DOHH2 (cell line): ENCODE results near the gene DIP2B.

Experiments used
- H3F3A ChIP-seq: fragments of 200-600 bp; sonication (generic), shearing (Covaris generic); 2 replicates; pipeline ENCODE4 v1.6.0; 2016; ENCODE audit warnings: antibody characterized with exemption, mild to moderate bottlenecking; ENCODE audit not compliant: control insufficient read depth, insufficient read depth
- H3K27ac ChIP-seq: fragments of 200-600 bp; sonication (generic); 2 replicates; pipeline ENCODE4 v1.5.1; 2014; ENCODE audit warnings: low read depth, mild to moderate bottlenecking, low read length, moderate library complexity
- H3K27me3 ChIP-seq: fragments of 200-600 bp; sonication (generic); 2 replicates; pipeline ENCODE4 v1.6.1; 2014; ENCODE audit warnings: mild to moderate bottlenecking, low read length, mixed read lengths; ENCODE audit not compliant: control insufficient read depth
- H3K36me3 ChIP-seq: fragments of 200-600 bp; sonication (generic); 2 replicates; pipeline ENCODE4 v1.6.1; 2014; ENCODE audit warnings: mild to moderate bottlenecking, low read length, moderate library complexity, mixed read lengths; ENCODE audit not compliant: control insufficient read depth
- H3K4me1 ChIP-seq: fragments of 200-600 bp; sonication (generic); 2 replicates; pipeline ENCODE4 v1.6.1; 2014; ENCODE audit warnings: mild to moderate bottlenecking, low read length, mixed read lengths; ENCODE audit not compliant: control insufficient read depth
- H3K4me2 ChIP-seq: fragments of 200-600 bp; sonication (generic); 2 replicates; pipeline ENCODE4 v1.6.0; 2014; ENCODE audit warnings: mild to moderate bottlenecking, low read length, moderate library complexity
- H3K4me3 ChIP-seq: fragments of 200-600 bp; sonication (generic); 2 replicates; pipeline ENCODE4 v1.5.1; 2014; ENCODE audit warnings: mild to moderate bottlenecking, low read length, mixed read lengths
- H3K79me2 ChIP-seq: fragments of 200-600 bp; sonication (generic); 2 replicates; pipeline ENCODE4 v1.6.1; 2014; ENCODE audit warnings: mild to moderate bottlenecking, low read length, mixed read lengths; ENCODE audit not compliant: control insufficient read depth
- H3K9me2 ChIP-seq: fragments of 200-600 bp; sonication (generic); replicated peaks from 2 replicates; pipeline ENCODE4 v1.6.1; 2014; ENCODE audit warnings: mild to moderate bottlenecking, low read length, mixed read lengths; ENCODE audit not compliant: control insufficient read depth
- H3K9me3 ChIP-seq: fragments of 200-600 bp; sonication (generic); 2 replicates; pipeline ENCODE4 v1.6.1; 2014; ENCODE audit warnings: antibody characterized with exemption, low read length, mixed read lengths; ENCODE audit not compliant: control insufficient read depth, insufficient read depth
- H4K20me1 ChIP-seq: fragments of 200-600 bp; sonication (generic); 2 replicates; pipeline ENCODE4 v1.6.0; 2014; ENCODE audit warnings: low read depth, mild to moderate bottlenecking, antibody characterized with exemption, low read length, moderate library complexity; ENCODE audit not compliant: control insufficient read depth, insufficient read depth
- CTCF ChIP-seq: fragments of 200-600 bp; sonication (generic); IDR thresholded peaks from one replicate; pipeline ENCODE4 v1.5.1; 2014; ENCODE audit warnings: antibody characterized with exemption, mild to moderate bottlenecking, low read depth, low read length; ENCODE audit not compliant: poor library complexity, severe bottlenecking
- EZH2phosphoT487 ChIP-seq: fragments of 200-600 bp; sonication (generic); IDR thresholded peaks from 2 replicates; pipeline ENCODE4 v1.6.1; 2017; ENCODE audit warnings: borderline replicate concordance, mild to moderate bottlenecking, antibody characterized with exemption, low read length, moderate library complexity, mixed read lengths

DIP2B gene

DNA sequence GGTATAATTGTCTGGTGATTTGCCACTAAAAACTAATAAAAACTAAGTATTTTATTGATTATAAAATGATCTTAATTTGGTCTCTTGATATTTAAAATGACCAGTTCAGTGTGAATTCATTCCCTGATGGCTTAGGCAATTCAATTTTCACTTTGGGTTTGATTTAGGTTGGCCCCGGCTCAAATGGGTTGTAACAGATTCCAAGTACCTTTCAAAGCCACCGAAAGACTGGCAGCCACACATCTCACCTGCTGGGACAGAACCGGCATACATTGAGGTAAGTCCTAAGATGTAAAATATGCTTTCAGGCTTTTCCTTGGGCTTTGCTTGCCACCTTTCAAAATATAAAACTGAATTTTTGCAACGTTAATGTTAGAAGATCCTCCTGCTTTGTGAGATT, 181.6 kb downstream of the DIP2B start:
- Histone ChIP-seq H3K4me3 (no peak overlapping the region), H3K4me2 (no peak overlapping the region), H3F3A (no peaks in the 10 kb centered on the region), H3K9me3 (no peaks in the 10 kb centered on the region), H3K27ac (no peak overlapping the region), H3K79me2 (no peaks in the 10 kb centered on the region), H3K4me1 (no peaks in the 10 kb centered on the region), H3K36me3 (peaks cover 11% of the 10 kb centered on the region), H3K9me2 (no peaks in the 10 kb centered on the region), H4K20me1 (no peaks in the 10 kb centered on the region), H3K27me3 (no peaks in the 10 kb centered on the region)
- TF ChIP-seq EZH2phosphoT487 (no peak), CTCF (no peak)

- Histone ChIP-seq H4K20me1 (no peaks in the 10 kb centered on the region), H3F3A (no peaks in the 10 kb centered on the region), H3K4me2 (no peak overlapping the region), H3K4me1 (no peaks in the 10 kb centered on the region), H3K27me3 (no peaks in the 10 kb centered on the region), H3K36me3 (peaks cover 11% of the 10 kb centered on the region), H3K27ac (no peak overlapping the region), H3K9me3 (no peaks in the 10 kb centered on the region), H3K4me3 (no peak overlapping the region), H3K9me2 (no peaks in the 10 kb centered on the region), H3K79me2 (no peaks in the 10 kb centered on the region)
- TF ChIP-seq EZH2phosphoT487 (no peak), CTCF (no peak)
These were observed 182.2 kb downstream of the DIP2B start for GRCh38 chr12:50686976-50687375.

- no peaks in the 10 kb centered on the region for H4K20me1 ChIP-seq
- no peak overlapping the region for H3K27ac ChIP-seq
- H3K27me3 ChIP-seq = no peaks in the 10 kb centered on the region
- H3K9me3 ChIP-seq = no peaks in the 10 kb centered on the region
- TF ChIP-seq CTCF (no peak), EZH2phosphoT487 (no peak)
- no peak overlapping the region for H3K4me3 ChIP-seq
- no peaks in the 10 kb centered on the region for H3K4me1 ChIP-seq
- H3K79me2 ChIP-seq = no peaks in the 10 kb centered on the region
- no peaks in the 10 kb centered on the region for H3F3A ChIP-seq
- no peak overlapping the region for H3K4me2 ChIP-seq
- peaks cover 11% of the 10 kb centered on the region for H3K36me3 ChIP-seq
- no peaks in the 10 kb centered on the region for H3K9me2 ChIP-seq
These were observed 184.7 kb downstream of the DIP2B start for GRCh38 chr12:50689437-50689836.

DNA sequence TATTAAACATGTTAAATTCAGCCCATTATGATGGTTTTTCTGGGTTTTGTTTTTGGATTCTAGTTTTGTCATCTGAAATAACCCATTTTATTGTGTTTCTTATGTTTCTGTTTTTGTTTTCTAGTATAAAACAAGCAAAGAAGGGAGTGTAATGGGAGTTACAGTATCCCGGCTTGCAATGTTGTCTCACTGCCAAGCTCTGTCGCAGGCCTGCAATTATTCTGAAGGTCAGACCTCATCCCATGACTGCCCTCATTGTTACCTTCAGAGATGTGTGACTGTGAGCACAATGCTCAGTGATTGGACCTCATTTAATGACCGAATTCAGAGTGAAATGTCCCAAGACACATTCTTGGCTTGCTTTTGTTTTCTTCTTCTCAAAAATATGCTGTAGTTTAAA, 186.1 kb downstream of the DIP2B start:
- TF ChIP-seq EZH2phosphoT487 (no peak), CTCF (no peak)
- Histone ChIP-seq H3K79me2 (no peaks in the 10 kb centered on the region), H3K36me3 (peaks cover 15% of the 10 kb centered on the region), H3K4me2 (no peak overlapping the region), H4K20me1 (no peaks in the 10 kb centered on the region), H3F3A (no peaks in the 10 kb centered on the region), H3K27me3 (no peaks in the 10 kb centered on the region), H3K4me3 (no peak overlapping the region), H3K9me2 (no peaks in the 10 kb centered on the region), H3K27ac (no peak overlapping the region), H3K4me1 (no peaks in the 10 kb centered on the region), H3K9me3 (no peaks in the 10 kb centered on the region)
